IMR-90 (cell line): ENCODE results near the gene STEAP4.

ENCODE experiments used
- FOS ChIP-seq: fragments of 150-350 bp; IDR thresholded peaks from 2 replicates; pipeline ENCODE4 v1.6.1; 2016; ENCODE audit warnings: low read depth, low read length
- POLR2A ChIP-seq: IDR thresholded peaks from 2 replicates; pipeline ENCODE4 v1.6.1; 2012; ENCODE audit warnings: mild to moderate bottlenecking, low read depth, low read length
- RAD21 ChIP-seq: IDR thresholded peaks from 2 replicates; pipeline ENCODE4 v1.6.1; 2012; ENCODE audit warnings: low read length, improper control_type of control experiment
- RFX5 ChIP-seq: IDR thresholded peaks from 2 replicates; pipeline ENCODE4 v1.8.0; 2012; ENCODE audit warnings: low read depth, mild to moderate bottlenecking, low read length, moderate library complexity
- SMC3 ChIP-seq: fragments of 150-350 bp; IDR thresholded peaks from 2 replicates; pipeline ENCODE4 v1.6.1; 2016; ENCODE audit warnings: low read depth, mild to moderate bottlenecking, antibody characterized with exemption, low read length, moderate library complexity
- TF ChIP-seq, protein P1 (sequence below): conservative IDR thresholded peaks from 2 replicates; pipeline ENCODE4 v1.5.1; 2012; ENCODE audit warnings: mild to moderate bottlenecking, low read depth, low read length, improper control_type of control experiment
- TF ChIP-seq, protein P2 (sequence below): fragments of 150-350 bp; IDR thresholded peaks from 2 replicates; pipeline ENCODE4 v1.6.1; 2016; ENCODE audit warnings: low read depth, mild to moderate bottlenecking, low read length, moderate library complexity, borderline replicate concordance

DNA sequence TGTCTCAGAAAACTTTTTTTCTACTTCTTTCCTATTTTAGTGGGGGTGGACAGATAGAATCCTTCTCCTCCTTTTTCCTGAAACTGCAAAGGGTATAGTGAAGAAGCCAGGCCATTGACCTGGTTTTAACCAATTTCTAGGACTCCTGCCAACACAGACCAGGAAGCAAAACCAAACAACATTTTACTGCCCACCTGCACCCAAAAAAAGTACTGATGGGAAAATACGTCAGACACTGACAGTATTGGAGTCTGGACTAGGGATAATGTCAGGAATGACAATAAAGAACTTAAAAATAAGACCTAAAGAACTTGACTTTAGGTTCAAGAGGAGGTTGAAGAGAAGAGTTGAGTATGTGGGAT is 5.0 kb upstream of the STEAP4 start:
- TF ChIP-seq, protein P1, sequence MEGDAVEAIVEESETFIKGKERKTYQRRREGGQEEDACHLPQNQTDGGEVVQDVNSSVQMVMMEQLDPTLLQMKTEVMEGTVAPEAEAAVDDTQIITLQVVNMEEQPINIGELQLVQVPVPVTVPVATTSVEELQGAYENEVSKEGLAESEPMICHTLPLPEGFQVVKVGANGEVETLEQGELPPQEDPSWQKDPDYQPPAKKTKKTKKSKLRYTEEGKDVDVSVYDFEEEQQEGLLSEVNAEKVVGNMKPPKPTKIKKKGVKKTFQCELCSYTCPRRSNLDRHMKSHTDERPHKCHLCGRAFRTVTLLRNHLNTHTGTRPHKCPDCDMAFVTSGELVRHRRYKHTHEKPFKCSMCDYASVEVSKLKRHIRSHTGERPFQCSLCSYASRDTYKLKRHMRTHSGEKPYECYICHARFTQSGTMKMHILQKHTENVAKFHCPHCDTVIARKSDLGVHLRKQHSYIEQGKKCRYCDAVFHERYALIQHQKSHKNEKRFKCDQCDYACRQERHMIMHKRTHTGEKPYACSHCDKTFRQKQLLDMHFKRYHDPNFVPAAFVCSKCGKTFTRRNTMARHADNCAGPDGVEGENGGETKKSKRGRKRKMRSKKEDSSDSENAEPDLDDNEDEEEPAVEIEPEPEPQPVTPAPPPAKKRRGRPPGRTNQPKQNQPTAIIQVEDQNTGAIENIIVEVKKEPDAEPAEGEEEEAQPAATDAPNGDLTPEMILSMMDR, result no peak
- TF ChIP-seq RAD21 (no peak), SMC3 (no peak), POLR2A (no peak), FOS (no peak), RFX5 (no peak)
- TF ChIP-seq, protein P2, sequence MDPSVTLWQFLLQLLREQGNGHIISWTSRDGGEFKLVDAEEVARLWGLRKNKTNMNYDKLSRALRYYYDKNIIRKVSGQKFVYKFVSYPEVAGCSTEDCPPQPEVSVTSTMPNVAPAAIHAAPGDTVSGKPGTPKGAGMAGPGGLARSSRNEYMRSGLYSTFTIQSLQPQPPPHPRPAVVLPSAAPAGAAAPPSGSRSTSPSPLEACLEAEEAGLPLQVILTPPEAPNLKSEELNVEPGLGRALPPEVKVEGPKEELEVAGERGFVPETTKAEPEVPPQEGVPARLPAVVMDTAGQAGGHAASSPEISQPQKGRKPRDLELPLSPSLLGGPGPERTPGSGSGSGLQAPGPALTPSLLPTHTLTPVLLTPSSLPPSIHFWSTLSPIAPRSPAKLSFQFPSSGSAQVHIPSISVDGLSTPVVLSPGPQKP, result no peak
